T-helper 2 cell (primary cell): ENCODE results near the gene AIM2.

Experiments
- DNase-seq, 5 experiments: peaks; one replicate each; pipeline versions ENCODE4 v3.0.0 to v3.0.0-alpha.2; 2012 to 2022

AIM2 gene

GRCh38 chr1:159014003-159014571 is 62.5 kb downstream of the AIM2 start:
- DNase-seq = no peak

GRCh38 chr1:159012495-159012894 is 64.1 kb downstream of the AIM2 start:
- DNase-seq = peak in 4 of 5 experiments; percentile 24 to 95 (median 37)
